Hepatocyte (in vitro differentiated cells): ENCODE measurements around the gene ANO10. TPM values are rescaled to one million over a fixed set of nuclear protein-coding genes. Genes with fewer than 3 reads are reported as not detected.

Experiments
- DNase-seq: peaks from one replicate; pipeline ENCODE4 v3.0.0-alpha.2; 2016; ENCODE audit warnings: low spot score
- H2AFZ ChIP-seq: fragments of 200-600 bp; sonication (generic); 2 replicates; pipeline ENCODE4 v1.6.0; 2016; ENCODE audit warnings: antibody characterized with exemption, mild to moderate bottlenecking
- H3K27ac ChIP-seq: fragments of 200-600 bp; sonication (generic); 2 replicates; pipeline ENCODE4 v1.5.1; 2016; ENCODE audit warnings: mild to moderate bottlenecking
- H3K27me3 ChIP-seq: fragments of 200-600 bp; sonication (generic); 2 replicates; pipeline ENCODE4 v1.6.1; 2016
- H3K36me3 ChIP-seq: fragments of 200-600 bp; sonication (generic); replicated peaks from 2 replicates; pipeline ENCODE4 v1.5.1; 2016; ENCODE audit warnings: low read depth; ENCODE audit not compliant: insufficient read depth
- H3K4me1 ChIP-seq: fragments of 200-600 bp; sonication (generic); 2 replicates; pipeline ENCODE4 v1.5.1; 2016; ENCODE audit warnings: mild to moderate bottlenecking, moderate library complexity; ENCODE audit not compliant: insufficient read depth
- H3K4me2 ChIP-seq: fragments of 200-600 bp; sonication (generic); 2 replicates; pipeline ENCODE4 v1.6.0; 2016
- H3K4me3 ChIP-seq: fragments of 200-600 bp; sonication (generic); 2 replicates; pipeline ENCODE4 v1.5.1; 2016; ENCODE audit warnings: mild to moderate bottlenecking
- H3K79me2 ChIP-seq: fragments of 200-600 bp; sonication (generic); 2 replicates; pipeline ENCODE4 v1.6.0; 2017; ENCODE audit warnings: mild to moderate bottlenecking
- H3K9me2 ChIP-seq: fragments of 200-600 bp; sonication (generic); replicated peaks from 2 replicates; pipeline ENCODE4 v1.6.0; 2017; ENCODE audit warnings: mild to moderate bottlenecking; ENCODE audit not compliant: insufficient read depth
- H3K9me3 ChIP-seq: fragments of 200-600 bp; sonication (generic); 2 replicates; pipeline ENCODE4 v1.5.1; 2016; ENCODE audit warnings: low read depth, mild to moderate bottlenecking
- H4K20me1 ChIP-seq: fragments of 200-600 bp; sonication (generic); 2 replicates; pipeline ENCODE4 v1.6.0; 2016; ENCODE audit warnings: mild to moderate bottlenecking; ENCODE audit not compliant: insufficient read depth, poor library complexity, severe bottlenecking
- CTCF ChIP-seq: fragments of 200-600 bp; sonication (generic); IDR thresholded peaks from 2 replicates; pipeline ENCODE4 v1.5.1; 2016; ENCODE audit warnings: antibody characterized with exemption, mild to moderate bottlenecking; ENCODE audit not compliant: poor library complexity
- EZH2 ChIP-seq: fragments of 200-600 bp; sonication (generic); IDR thresholded peaks from 2 replicates; pipeline ENCODE4 v1.6.1; 2016; ENCODE audit warnings: antibody characterized with exemption, mild to moderate bottlenecking, borderline replicate concordance
- EZH2phosphoT487 ChIP-seq: fragments of 200-600 bp; sonication (generic); IDR thresholded peaks from one replicate; pipeline ENCODE4 v1.6.1; 2018; ENCODE audit warnings: antibody characterized with exemption, mild to moderate bottlenecking, low read depth, moderate library complexity; ENCODE audit not compliant: unreplicated experiment, severe bottlenecking
- WGBS: methylation state at CpG from one replicate; pipeline ENCODE4 v1.1.6; 2016; ENCODE audit warnings: low lambda C conversion rate; ENCODE audit errors: missing lambda C conversion rate; 5-methylcytosine and 5-hydroxymethylcytosine counted together
- polyA plus RNA-seq: library from polyadenylated mRNA; unstranded; fragments of >200 nt; fragmentation: Nextera tagmentation; extraction: Ambion mirVana; gene quantifications from 2 replicates; pipeline ENCODE4 v1.2.1, GENCODE V29; 2016
- total RNA-seq: library from RNA; depleted of rRNA; stranded (reverse); fragments of >200 nt; gene quantifications from 2 replicates; pipeline ENCODE4 v1.2.3, GENCODE V29; 2014

The ANO10 gene
- total and polyA plus RNA-seq, 2 experiments from 2014 or later: 28.5 to 33.5 TPM

GRCh38 chr3:43344520-43344919, 277.3 kb downstream of the ANO10 start:
- Histone ChIP-seq H3K27me3 (no peaks in the 10 kb centered on the region), H4K20me1 (no peaks in the 10 kb centered on the region), H3K79me2 (no peaks in the 10 kb centered on the region), H2AFZ (no peak overlapping the region), H3K9me3 (no peaks in the 10 kb centered on the region), H3K27ac (no peak overlapping the region), H3K4me3 (no peak overlapping the region), H3K4me1 (no peaks in the 10 kb centered on the region), H3K36me3 (peaks cover 4% of the 10 kb centered on the region), H3K9me2 (no peaks in the 10 kb centered on the region), H3K4me2 (no peak overlapping the region)
- DNase-seq: no peak
- WGBS: 92% methylated on average over 3 of the region's 3 CpGs
- no peak for TF ChIP-seq EZH2
- TF ChIP-seq CTCF: no peak
- TF ChIP-seq EZH2phosphoT487: no peak

- H3K27me3 ChIP-seq: no peaks in the 10 kb centered on the region
- no peak for DNase-seq
- no peak overlapping the region for H3K27ac ChIP-seq
- H3K4me2 ChIP-seq: no peak overlapping the region
- no peak for TF ChIP-seq CTCF
- TF ChIP-seq EZH2: no peak
- TF ChIP-seq EZH2phosphoT487: no peak
- no peaks in the 10 kb centered on the region for H3K79me2 ChIP-seq
- no peak overlapping the region for H2AFZ ChIP-seq
- H4K20me1 ChIP-seq: no peaks in the 10 kb centered on the region
- no peaks in the 10 kb centered on the region for H3K4me1 ChIP-seq
- H3K9me3 ChIP-seq: peaks cover 5% of the 10 kb centered on the region
- no peaks in the 10 kb centered on the region for H3K9me2 ChIP-seq
- 85% methylated on average over 3 of the region's 3 CpGs for WGBS
- H3K4me3 ChIP-seq: no peak overlapping the region
- peaks cover 4% of the 10 kb centered on the region for H3K36me3 ChIP-seq
Observed at GRCh38 chr3:43343815-43344214, 278.0 kb downstream of the ANO10 start.

GRCh38 chr3:43343185-43343584, 278.6 kb downstream of the ANO10 start:
- no peak overlapping the region for H3K4me3 ChIP-seq
- no peaks in the 10 kb centered on the region for H3K9me2 ChIP-seq
- H4K20me1 ChIP-seq: no peaks in the 10 kb centered on the region
- H3K4me2 ChIP-seq: no peak overlapping the region
- no peaks in the 10 kb centered on the region for H3K27me3 ChIP-seq
- DNase-seq: no peak
- H2AFZ ChIP-seq: no peak overlapping the region
- peaks cover 11% of the 10 kb centered on the region for H3K9me3 ChIP-seq
- no peaks in the 10 kb centered on the region for H3K79me2 ChIP-seq
- TF ChIP-seq CTCF: no peak
- TF ChIP-seq EZH2: no peak
- TF ChIP-seq EZH2phosphoT487: no peak
- no peak overlapping the region for H3K27ac ChIP-seq
- H3K36me3 ChIP-seq: peaks cover 10% of the 10 kb centered on the region
- no peaks in the 10 kb centered on the region for H3K4me1 ChIP-seq
- WGBS: 83% methylated on average over 4 of the region's 4 CpGs

GRCh38 chr3:43341788-43342187, 280.0 kb downstream of the ANO10 start:
- no peaks in the 10 kb centered on the region for H3K27me3 ChIP-seq
- H3K36me3 ChIP-seq: peaks cover 13% of the 10 kb centered on the region
- H3K4me1 ChIP-seq: no peaks in the 10 kb centered on the region
- H3K4me2 ChIP-seq: no peak overlapping the region
- TF ChIP-seq EZH2 (no peak), CTCF (no peak), EZH2phosphoT487 (no peak)
- WGBS: 99% methylated on average over 2 of the region's 2 CpGs
- peaks cover 3% of the 10 kb centered on the region for H3K79me2 ChIP-seq
- no peak overlapping the region for H3K4me3 ChIP-seq
- no peak overlapping the region for H2AFZ ChIP-seq
- DNase-seq: no peak
- H3K9me2 ChIP-seq: no peaks in the 10 kb centered on the region
- no peak overlapping the region for H3K27ac ChIP-seq
- H3K9me3 ChIP-seq: peaks cover 25% of the 10 kb centered on the region
- no peaks in the 10 kb centered on the region for H4K20me1 ChIP-seq
